CD4-positive, alpha-beta T cell treated with Interleukin-6 for 4 hours (primary cell): ENCODE data around the gene TNFRSF1B.

Experiments
- DNase-seq: peaks from one replicate; pipeline ENCODE4 v3.0.0-alpha.2; 2020; ENCODE audit warnings: mixed read lengths

The TNFRSF1B gene

DNA sequence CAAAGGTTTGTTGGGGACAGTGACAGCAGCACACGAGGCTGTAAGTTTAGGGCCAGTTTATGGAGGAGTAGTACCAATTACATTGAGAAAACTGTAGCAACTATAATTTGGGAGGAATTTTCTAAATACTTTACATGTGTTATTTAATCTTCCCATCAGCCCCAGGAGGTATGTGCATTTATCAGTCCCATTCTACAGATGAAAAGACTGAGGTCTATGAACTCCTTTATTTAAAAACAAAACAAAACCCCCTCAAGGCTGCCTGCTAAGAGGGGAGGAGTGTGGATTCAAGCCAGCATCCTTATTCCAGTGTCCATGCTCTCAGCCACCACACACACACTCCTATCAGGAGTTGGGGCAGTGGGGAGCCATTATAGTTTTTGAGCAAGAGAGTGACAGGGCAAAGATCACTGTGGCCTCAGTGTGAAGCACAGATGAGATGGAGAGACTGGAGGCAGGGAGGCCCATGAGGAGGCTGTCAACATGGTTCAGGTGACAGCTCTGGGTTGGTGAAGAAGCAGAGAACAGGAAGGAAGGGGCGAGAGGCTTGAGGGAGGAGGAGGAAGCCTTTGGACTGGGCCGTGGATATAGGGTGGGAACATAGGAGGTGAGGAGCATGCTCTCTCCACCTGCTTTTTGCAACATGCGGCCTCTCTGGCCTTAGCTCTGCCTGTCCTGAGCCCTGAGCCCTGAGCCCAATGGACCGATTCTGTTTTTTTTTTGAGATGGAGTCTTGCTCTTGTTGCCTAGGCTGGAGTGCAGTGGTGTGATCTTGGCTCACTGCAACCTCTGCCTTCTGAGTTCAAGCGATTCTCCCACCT is 9.7 kb downstream of the TNFRSF1B start:
- DNase-seq = no peak

DNA sequence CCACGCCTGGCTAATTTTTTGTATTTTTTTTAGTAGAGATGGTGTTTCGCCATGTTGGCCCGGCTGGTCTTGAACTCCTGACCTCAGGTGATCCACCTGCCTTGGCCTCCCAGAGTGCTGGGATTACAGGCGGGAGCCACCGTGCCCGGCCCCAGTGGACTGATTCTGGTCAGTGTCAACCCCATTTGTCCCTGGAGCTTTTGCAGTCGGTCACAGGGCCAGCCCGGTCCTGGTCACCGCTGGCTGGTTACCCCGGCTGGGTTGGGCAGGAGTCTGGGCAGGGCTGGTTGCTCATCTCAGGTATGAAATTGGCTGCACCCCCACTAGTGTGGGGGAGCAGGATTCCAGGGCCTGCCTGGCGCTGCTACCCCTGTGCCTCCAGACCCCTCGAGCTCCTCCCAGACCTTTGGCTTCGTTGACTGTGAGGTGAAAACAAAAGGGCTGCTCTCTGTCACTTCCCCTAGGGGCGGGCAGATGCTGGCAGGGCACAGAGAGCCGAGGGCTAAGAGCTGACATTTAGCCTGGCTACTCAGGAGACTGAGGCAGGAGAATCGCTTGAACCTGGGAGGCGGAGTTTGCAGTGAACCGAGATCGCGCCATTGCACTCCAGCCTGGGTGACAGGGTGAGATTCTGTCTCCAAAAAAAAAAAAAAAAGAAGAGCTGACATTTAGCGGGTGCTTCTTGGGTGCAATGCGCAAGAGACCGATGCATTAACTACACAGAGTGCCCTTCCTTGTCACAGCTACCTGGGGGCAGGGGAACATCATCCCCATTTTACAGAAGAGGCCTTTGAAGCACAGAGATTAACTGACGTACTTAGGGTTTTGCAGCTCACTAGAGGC is 10.6 kb downstream of the TNFRSF1B start:
- DNase-seq = peak; percentile 43

DNA sequence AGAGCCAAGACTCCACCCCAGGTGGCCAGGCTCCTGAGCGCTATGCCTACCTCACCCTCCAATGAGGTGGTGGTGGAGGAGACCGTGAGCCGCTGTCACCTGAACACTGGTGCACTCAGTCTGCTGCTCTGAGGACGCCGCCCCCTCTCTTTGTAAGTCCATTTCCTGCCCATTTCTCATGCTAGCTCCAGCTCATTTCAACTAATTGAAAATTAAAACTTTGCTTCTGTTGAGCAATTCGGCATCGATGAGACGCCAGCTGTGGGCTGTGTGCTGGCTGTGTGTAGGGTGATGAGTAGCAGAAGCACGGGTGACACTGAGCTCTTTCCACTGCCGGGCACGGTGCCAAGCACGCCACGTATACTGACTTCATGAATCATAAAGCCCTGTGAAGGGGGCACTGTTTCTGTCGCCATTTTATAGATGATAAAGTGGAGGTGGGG is 11.2 kb downstream of the TNFRSF1B start:
- peak; percentile 99 for DNase-seq

DNA sequence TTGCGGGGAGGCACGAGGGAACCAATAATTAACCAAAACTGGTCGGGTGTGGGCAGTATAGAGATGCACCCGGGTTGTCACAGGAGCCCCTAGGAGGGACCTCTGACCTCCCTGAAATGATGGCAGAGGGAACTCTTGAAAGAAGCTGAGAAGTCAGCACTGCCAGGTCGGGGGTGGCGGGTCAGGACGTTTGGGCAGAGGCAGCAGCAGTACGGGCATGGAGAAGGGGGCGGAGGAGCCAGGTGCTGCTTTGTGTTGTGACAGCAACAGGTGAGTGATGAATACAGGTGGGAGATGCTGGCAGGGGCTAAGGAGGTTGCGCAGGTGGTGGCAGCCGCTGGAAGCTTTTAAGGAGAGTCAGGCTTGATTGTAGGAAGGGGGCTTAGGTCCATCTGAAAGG is 11.7 kb downstream of the TNFRSF1B start:
- no peak for DNase-seq

DNA sequence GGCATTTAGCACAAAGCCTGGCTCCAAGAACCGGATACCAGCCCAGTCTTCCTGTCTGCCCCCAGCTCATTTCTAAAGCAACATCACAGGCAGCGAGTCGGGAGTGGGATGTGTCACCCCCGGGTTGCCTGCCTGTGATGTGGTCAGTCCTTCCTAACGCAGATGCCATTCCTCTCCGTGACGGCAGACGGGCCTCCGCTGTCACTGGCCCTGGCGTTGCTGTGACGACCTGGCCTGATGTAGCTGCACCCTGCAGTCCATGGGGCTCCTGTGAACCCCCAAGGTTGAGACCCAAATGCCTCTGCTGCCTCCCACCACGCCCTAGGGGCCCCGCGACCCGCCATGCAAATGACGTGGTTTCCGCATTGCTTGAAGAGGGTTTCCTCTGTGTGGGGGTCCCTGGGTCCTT is 12.3 kb downstream of the TNFRSF1B start:
- DNase-seq = peak; percentile 91

DNA sequence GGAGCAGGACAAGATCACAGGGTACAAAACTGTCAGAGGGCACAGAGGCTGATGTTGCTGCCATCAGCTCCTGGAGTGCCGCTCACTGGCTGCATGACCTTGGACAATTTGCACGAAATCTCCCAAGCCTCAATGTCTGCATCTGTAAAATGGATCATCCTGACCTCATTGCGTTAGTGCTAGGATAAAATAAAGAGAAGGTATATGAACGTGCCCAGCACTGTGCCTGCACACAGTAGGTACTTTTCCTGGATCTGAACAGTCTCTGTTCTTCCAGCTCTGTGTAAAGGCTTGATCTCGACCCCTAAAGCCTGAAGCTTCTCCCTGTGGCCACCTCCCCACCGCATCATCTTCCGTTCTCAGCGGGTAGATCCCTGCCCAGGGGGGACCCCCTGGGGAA is 12.9 kb downstream of the TNFRSF1B start:
- no peak for DNase-seq

DNA sequence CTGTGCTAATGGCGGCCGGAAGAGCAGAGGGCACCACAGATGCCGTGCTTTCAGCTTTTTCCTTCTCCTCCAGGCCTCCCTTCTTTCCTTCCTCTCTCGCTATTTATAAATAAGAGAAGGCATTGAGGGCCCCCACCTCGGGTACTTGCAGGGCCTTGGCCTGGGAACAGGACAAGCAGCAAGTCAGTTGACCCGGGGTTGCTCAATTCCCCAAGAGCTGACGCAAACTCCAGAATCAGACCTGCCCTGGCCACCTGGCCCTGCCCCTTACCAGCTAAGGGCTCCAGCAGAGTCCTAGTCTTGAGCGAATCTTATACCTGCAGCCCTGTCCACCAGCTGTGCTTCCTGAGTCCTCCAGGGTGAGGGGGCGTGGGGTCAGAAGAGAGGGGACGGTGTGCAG is 13.5 kb downstream of the TNFRSF1B start:
- no peak for DNase-seq

DNA sequence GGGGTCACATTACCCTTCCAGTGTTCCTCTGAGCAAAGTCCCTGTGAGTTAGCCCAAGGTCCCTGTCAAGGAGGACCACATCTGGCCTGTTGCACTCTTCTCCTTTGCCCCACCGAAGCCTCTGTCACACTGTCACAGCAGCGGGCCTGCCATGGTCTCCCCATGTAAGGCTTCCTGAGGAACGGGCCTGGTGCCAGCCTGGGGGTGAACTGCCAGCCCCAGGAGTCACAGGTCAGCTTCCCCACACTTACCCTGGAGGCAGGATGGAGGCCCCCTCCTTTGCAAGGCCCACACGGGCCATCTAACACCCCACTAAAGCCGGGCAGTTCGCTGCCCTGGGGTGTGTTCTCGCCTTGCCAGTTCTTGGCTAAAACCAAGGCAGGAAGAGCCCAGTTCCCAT is 14.1 kb downstream of the TNFRSF1B start:
- no peak for DNase-seq

DNA sequence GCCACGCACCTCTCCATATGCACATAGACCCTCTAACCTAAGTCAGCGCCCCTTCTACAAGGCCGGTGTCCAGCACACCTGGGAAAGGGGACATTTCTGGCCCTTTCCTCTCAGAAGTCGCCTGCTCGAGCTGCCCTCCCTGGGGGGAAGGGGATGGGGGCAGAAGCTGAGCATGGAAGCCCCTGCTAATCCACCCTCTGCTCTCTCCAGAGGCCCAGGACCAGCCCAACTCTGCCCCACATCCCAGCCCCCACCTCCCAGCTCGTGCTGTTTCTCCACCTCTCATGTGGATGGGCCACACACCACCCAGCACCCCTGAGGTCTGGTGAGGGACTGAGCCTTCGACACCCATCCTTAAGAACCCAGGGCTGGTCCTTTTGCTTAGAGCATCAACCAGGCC is 14.8 kb downstream of the TNFRSF1B start:
- DNase-seq = no peak

DNA sequence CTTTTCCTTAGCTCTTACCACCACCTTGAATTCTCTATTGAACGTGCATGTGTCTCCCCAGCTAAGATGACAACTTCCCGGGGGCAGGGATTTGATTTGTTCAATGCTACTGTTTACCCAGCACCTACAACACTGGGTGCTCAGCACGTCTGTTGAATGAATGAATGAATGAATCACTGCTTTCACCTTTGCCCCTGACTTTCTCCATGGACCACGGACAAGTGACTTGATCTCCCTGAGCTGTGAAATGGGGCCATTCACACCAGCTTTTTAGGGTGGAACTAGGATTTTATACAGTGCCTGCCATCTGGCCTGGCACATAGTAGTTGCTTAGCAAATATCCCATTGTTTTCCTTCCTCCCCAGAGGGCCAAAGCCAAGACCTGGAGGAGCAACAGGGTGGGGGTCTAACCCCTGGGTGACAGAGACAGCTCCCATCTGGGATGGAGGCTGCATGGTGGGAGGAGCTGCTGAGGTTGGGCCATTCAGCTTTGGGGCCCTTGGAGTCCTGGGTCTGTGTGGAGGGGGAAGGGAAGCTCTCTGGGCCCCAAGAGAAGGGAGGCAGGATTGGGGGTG is 15.7 kb downstream of the TNFRSF1B start:
- DNase-seq = no peak

DNA sequence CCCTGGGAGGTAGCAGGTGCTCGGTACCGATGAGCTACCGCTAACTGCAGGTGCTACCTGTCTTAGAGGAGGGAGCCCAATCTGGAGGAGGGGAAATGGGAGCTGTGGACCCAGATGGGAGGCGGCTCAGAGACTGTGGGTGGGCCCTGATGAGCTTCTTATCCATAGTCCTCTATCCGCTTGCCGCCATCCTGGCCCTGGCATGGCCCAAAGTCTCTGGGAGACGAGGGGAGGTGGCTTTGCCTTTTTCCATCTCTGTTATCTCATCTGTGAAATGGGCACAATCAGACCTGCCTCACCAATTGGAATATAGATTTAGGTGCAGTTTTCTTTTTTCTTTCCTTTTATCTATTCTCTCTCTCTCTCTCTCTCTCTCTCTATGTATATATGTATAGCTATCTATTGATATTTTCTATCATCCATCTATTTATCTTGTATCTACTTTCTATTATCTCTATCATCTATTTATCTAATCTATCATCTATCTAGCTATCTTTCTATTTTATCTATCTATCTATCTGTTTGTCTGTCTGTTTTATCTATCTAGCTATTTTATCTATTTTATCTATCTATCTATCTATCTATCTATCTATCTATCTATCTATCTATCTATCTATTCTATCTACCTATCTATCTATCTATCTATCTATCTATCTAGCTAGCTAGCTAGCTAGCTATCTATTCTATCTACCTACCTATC is 16.5 kb downstream of the TNFRSF1B start:
- no peak for DNase-seq

DNA sequence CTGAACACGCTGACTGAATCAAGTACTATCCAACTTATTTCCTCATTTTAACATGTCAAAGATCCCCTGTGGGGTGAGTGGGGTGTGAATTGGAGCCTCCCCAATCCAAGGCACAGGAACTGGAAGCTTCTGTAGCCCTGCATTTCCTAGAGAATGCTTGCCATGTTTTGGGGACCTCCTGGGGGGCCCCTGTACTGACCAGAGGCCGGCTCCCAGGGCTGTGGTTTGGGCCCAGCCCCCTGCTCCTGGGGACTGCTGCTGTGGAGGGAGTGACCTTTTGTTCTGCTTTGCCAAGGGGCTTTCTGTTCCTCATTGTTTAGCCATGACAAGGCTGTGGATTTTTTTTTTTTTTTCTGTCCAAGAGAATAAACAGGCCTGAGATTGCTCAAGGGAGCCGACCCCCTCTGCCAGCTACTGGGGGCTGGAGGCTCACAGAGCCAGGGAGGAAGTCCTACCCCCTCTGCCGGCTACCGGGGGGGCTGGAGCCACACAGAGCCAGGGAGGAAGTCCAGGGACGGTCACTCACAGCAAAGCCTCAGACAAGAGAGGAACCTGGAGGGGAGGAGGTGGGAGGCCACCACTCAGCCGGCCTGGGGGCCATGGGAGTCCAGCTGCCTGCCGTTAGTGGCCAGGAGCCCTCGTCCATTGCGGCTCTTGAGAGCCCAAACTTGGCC is 17.4 kb downstream of the TNFRSF1B start:
- DNase-seq = no peak

DNA sequence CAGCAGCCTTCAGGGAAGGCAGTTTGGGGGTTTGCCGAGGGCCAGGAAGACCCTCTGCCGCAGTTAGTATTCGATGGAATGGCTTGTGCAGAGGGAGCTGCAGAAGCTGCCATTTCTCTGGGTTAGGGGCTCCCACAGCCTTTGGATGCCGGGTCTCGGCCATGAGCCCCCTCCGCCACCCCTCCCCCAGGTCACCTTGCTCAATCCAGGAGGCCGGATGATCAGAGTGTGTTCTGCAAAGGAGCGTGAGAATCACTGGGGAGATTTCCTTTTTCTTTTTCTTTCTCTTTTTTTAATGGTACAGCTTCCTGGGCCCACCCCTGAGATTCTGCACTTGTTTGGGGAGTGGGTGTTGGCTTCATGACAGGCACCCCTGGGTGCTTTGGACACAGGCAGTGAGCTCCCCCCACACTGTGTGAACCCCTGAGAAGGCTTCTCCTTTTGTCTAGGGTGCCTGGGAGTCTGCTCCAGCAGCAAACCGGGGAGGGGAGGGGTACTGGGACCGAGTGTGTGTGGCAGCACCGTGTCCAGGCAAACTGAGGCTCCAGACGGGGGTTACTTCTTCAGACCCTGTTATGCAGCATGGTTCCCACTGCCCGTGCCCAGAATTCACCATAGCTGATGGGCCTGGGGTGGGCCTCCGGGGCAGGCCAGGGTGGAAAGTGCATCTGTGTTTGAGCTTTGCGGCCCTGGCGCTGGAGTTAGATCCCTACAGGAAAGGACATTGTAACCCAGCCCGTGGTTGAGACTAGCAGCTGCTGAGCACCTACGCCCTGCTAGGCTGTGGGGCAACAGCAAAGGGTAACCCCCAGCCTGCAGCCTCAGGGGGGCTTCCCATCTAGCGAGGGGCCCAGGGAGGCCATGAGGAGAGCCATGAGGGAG is 18.5 kb downstream of the TNFRSF1B start:
- no peak for DNase-seq

DNA sequence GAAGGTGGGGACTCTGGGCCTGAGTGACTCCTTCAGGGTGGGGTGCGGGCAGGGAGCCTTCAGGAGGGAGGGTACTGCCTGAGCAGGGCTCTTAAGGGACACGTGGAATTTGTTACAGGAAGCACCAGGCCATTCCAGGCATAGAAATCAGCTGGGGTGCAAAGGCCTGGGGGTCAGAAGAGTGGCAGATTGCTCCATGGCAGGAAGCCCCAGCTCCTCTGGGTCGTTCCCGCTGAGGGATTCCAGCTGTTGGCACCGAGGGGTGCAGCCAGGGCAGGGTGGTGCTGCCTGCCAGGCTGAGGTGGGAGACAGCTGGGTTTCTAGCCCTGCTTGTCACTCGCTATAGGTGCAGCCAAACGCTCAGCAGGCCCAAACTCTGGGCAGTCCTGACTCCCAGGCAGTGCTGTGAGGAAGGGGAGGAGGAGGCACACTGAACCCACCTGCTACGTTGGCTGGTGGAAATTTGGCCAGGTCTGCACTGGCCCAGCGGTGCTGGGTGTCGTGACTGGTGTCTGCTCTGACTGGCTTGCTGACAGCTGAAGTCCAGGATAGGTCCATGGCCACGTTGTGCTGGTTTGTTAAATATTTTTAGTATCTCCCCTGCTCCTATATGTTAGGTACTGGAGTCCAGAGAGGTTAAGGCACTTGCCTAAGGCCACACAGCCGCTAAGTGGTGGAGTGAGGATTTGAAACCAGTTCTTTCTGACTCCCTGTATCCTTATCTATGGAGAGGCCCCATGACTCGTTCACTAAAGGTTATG is 19.3 kb downstream of the TNFRSF1B start:
- DNase-seq = no peak

DNA sequence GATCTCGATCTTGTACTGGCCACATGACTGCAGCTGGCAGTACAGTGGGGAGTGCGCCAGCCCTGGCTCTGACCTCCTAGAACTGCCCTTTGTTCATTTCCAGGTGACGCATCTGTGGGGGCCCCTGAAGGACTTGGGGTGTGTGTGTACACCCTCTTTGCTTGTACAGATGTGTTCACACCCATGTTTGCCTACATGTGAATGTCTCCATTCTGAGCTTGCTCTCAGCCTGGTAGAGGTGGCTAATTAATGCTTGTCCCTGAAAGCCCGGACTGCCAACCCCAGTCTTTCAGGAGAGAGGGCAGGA is 19.8 kb downstream of the TNFRSF1B start:
- DNase-seq = no peak

DNA sequence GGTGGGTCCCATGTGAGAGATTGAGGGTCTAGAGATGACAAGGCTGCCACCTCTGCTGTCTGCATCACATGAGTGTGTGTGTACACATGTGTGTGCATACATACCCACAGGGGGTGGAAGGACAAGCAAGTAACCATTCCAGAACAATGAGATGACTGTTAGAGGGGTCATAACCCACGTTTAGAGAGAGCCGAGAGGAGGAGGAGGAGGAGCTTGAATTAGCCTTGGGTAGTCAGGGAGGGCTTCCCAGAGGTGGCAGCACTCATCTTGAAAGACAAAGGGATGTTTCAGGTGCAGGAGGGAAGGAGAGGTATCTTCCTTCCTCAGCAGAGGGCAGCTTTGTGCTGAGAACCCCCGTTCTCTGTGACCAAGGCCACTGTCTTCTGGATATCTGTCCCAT is 21.3 kb downstream of the TNFRSF1B start:
- no peak for DNase-seq

DNA sequence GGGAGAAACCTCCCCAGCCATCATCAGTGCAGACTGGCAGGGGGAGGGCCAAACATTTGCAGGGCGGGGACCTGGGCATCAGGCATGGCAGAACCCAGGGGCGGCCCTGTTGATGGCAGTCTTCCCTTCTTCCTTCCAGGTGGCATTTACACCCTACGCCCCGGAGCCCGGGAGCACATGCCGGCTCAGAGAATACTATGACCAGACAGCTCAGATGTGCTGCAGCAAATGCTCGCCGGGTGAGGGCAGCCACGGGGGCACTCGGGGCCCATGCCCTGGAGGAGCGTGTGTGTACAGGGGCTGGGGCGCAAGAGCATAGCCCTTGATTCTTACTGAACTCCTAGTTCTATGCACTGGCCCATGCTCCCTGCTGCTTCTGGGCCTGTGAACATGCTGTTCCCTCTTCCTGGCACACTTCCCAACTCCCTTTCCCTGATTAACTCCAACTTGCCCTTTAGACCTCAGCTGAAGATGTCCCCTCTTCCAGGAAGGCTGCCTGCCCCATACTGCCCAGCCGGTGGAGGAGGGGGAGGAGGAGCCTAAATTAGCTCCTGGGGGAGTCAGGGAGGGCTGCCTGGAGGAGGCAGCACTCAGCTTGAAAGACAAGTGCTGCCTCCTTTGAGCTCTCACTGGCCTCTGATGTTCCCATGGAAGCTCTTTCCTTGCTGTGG is 22.0 kb downstream of the TNFRSF1B start:
- DNase-seq = no peak

DNA sequence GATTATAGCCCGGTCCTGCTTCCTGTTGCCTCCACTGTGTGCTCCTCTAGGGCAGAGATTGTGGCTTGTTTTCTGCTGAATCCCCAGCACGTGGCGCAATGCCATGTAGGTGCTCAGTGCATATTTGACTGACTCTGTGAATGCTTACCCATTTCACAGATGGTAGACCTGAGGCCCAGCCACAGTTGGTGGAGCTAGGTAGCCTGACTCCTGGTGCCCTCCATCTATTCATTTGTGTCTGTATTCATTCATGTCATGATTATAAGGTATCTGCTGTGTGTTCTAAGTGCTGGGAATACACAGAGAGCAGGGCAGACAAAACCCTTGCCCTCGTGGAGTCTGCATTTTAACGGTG is 22.5 kb downstream of the TNFRSF1B start:
- no peak for DNase-seq

DNA sequence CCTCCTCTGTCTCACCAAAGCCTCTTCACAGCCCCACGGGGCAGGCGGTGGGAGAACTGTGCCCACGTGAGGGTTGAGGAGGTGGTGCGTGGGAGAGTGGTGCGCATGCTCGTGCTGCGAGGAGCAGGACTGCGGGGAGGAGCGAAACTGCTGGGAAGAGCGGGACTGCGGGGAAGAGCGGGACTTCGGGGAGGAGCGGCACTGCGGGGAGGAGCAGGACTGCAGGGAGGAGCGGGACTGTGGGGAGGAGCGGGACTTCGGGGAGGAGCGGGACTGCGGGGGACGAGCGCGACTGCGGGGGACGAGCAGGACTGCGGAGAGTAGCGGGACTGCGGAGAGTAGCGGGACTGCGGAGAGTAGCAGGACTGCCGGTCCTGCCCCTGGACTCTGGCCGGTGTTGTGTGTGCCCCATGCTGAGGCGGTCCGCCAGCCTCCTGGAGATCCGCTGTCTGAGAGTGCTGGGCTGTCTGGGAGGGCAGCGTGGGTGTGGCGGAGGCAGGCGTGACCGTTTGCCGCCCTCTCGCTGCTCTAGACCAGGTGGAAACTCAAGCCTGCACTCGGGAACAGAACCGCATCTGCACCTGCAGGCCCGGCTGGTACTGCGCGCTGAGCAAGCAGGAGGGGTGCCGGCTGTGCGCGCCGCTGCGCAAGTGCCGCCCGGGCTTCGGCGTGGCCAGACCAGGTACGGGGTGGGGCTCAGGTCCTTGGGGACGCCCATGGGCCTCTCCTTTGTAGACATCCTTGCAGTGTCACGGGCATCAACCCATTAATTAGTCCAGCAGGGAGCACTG is 24.6 kb downstream of the TNFRSF1B start:
- no peak for DNase-seq
